Femur (tissue), 1 donor: ENCODE measurements around the gene IRF3.

Experiments used
- DNase-seq: peaks from one replicate; pipeline ENCODE4 v3.0.0-alpha.2; 2017

The IRF3 gene

DNA sequence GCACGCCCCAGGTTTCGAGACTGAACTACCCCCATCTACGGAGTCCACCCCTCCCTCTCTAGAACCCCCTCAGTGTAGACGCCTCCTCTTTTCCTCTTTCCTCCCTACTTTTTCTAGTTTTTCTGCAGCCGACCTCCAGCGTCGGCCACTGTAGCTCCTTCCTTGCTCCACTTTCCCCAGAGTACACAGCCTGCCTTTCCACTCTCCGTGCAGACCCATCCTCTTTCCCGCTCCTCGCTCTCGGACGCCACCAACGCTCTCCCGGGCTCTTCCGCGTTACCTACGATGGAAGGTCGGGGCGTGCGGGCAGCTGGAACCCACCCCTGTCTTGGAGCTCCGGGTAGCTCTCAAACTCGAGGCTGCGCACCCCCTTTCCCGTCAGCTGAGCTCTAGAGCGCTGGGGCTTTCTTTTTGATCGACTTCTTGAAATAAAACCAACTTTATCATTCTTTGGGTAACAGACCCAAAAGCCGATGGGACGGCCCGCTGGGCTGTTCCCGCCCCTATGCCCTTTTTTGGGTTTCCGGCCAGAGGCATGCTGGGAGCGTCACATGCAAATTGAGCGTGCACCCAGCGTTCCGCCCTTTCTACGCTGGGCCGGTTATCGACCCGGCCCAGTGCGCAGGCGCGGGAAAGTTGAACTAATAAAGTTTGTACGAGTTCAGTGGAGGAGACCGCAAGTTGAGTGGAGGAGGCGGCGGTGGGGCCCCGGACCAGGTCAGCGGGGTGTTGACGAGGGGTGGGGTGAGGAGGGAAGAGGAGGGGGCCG is at the start of gene IRF3, which contains the start of gene BCL2L12:
IRF3 (minus strand) TSS at position 507 of the 769 bp plus-strand sequence. CDS start 1,019 bp downstream, outside the sequence.
BCL2L12 (plus strand) TSS at position 583 of the 769 bp plus-strand sequence. CDS start 760 bp downstream, outside the sequence.
- peak; percentile 99 for DNase-seq

DNA sequence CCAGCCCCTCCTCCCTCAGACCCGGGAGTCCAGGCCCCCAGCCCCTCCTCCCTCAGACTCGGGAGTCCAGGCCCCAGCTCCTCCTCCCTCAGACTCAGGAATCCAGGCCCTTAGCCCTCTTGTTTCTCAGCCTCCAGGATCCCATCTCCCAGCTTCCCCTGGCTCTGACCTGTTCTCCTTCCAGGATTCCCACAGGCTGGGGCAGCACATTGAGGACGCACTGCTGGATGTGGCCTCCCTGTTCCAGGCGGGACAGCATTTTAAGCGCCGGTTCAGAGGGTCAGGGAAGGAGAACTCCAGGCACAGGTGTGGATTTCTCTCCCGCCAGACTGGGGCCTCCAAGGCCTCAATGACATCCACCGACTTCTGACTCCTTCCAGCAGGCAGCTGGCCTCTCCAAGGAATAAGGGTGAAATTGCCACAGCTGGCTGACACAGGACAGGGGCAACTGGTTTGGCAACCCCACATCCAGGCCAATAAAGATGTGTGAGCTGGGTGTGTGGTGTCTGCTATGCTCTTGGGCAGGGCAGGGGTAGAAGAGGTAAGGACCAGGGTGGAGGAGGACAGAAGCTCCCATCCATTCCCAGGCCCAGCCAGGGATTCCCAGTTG is 47.7 kb upstream of the IRF3 start:
- DNase-seq, result no peak

GRCh38 chr19:49712397-49712859 is 46.8 kb upstream of the IRF3 start:
- no peak for DNase-seq

DNA sequence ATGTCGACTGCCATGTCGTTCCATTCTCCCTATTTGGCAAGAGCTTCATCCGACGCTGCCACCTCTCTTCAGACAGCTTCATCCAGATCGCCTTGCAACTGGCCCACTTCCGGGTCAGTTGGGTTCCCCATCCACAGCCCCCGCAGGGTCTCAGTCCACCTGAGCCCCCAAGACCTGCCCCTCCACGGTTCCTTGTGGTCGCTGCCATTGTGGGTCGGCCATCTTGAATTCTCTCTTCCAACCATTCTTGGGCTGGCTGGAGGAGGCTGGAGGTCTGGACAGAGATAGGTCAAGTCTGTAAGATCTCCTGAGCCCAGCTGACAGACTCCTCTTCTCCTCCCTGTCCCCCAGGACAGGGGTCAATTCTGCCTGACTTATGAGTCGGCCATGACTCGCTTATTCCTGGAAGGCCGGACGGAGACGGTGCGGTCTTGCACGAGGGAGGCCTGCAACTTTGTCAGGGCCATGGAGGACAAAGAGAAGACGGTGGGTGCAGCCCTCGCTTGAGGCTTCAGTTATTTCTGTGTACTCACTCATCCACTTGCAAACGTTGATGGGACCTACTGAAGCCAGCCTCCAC is 44.8 kb upstream of the IRF3 start:
- DNase-seq, result no peak

GRCh38 chr19:49705919-49706318 is 40.3 kb upstream of the IRF3 start:
- no peak for DNase-seq

- no peak for DNase-seq
These were observed 39.4 kb upstream of the IRF3 start for GRCh38 chr19:49704888-49705642.

DNA sequence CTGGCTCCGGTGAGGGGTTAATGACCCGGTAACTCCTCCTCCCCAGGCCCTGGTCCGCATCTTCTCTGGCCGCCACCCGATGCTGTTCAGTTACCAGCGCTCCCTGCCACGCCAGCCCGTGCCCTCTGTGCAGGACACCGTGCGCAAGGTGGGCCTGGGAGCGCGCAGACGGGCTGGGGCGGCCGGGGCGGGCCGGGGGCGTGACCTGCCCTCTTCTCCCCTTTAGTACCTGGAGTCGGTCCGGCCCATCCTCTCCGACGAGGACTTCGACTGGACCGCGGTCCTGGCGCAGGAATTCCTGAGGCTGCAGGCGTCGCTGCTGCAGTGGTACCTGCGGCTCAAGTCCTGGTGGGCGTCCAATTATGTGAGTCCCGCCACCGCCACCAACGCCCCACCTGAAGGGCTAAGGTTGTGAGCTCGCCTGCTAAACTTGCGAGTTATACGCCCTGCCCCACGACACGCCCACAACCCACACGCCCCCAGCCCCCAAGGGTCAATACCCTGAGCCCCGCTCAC is 35.7 kb upstream of the IRF3 start:
- DNase-seq, result no peak

- no peak for DNase-seq
These were observed 34.9 kb upstream of the IRF3 start for GRCh38 chr19:49700563-49700962.

GRCh38 chr19:49699364-49699763 is 33.7 kb upstream of the IRF3 start:
- no peak for DNase-seq

- no peak for DNase-seq
These were observed 31.2 kb upstream of the IRF3 start for GRCh38 chr19:49696865-49697264.

GRCh38 chr19:49696115-49696514 is 30.5 kb upstream of the IRF3 start:
- no peak for DNase-seq

GRCh38 chr19:49692147-49692506 is 26.5 kb upstream of the IRF3 start:
- no peak for DNase-seq

DNA sequence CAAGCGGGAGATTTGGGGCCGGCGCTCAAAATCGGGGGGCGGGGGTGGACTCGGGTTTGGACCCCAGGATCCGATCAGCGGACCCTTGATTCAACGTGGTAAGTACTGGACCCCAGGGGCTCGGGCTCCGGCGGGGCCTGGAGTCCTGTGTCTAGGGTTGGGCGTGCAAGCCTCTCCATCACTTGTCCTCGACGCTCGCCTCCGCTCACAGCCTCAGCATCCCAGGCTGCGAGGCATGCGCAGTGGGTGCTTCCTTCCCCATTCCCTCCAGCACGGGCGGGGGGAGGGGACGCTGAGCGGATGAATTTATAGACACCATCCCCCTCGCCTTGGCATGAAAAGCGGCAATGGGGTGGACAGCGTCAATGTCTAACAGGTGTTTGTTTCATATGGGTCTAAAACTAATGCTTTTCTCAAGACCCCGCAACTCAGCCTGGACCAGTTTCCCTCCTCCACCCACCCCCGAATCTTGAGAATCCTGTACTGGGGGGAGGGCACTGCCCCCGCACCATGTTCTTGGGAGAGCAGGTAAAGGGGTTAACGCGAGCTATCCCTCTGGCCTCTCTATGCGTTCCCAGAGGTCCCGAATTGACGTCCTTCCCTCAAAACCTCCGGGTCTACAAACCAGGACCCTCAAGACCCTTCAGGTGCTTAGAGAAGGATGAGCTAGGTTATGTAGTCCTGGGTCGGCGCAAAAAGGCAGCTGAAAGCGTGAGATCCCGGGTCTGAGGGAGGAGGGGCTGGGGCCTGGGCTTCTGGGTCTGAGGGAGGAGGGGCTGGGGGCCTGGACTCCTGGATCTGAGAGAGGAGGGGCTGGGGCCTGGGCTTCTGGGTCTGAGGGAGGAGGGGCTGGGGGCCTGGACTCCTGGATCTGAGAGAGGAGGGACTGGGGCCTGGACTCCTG is 25.8 kb upstream of the IRF3 start:
- DNase-seq, result peak; percentile 81

DNA sequence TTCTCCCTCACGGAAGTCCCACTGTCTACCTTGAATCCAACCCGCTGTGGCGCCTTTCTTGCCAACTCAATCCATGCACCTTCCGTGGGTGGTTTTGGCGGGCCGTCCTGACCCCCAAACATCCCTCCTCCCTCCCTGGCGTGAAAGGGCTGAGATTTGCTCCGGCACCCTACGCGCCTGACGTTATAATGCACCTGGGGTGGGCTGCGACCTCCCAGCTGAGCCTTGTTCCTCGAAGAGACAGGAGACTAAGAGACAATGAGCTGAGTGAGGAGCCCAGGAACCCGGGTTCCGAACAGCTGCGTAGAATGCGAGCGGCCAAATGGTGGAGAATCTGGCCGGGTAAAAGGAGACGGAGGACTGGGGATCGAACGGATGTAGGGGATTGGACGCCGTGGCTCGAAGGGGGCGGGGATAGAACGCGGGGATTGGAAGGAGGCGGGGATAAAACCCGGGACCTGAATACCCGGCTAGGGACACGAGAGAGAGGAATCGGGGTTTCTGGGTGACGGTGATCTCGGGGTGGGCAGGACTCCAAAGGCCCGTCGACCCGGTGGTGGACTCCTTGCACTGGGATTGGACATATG is 25.1 kb upstream of the IRF3 start, which contains the start of gene CPT1C:
CPT1C (plus strand) TSS at position 461 of the 587 bp plus-strand sequence. CDS start 1,137 bp downstream, outside the sequence.
- DNase-seq, result peak; percentile 87

DNA sequence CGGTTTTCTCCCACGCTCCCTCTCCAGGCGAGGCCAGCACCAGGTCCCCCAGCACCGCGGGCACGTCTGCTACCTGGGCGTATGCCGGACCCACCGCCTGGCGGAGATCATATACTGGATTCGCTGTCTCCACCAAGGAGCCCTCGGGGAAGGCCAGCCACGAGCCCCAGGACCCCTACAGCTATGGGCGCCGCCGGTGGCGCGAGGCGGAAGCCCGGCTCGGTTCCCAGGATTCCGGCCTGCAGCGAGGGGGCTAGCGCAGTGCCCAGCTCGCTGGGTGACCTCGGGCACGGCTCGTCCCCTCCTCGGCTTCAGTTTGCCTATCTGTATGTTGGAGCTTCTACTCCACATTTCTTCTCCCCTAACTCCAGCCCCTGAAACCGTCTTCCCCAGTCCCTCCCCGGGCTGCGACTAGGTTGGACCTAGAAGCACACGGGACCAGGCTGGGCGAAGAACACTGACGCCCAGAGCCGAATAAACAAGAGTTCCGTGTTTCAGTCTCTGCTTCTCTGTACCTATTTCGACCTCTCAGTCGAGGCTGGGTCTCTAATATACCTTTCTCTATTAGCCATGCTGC is 24.5 kb upstream of the IRF3 start:
- no peak for DNase-seq

DNA sequence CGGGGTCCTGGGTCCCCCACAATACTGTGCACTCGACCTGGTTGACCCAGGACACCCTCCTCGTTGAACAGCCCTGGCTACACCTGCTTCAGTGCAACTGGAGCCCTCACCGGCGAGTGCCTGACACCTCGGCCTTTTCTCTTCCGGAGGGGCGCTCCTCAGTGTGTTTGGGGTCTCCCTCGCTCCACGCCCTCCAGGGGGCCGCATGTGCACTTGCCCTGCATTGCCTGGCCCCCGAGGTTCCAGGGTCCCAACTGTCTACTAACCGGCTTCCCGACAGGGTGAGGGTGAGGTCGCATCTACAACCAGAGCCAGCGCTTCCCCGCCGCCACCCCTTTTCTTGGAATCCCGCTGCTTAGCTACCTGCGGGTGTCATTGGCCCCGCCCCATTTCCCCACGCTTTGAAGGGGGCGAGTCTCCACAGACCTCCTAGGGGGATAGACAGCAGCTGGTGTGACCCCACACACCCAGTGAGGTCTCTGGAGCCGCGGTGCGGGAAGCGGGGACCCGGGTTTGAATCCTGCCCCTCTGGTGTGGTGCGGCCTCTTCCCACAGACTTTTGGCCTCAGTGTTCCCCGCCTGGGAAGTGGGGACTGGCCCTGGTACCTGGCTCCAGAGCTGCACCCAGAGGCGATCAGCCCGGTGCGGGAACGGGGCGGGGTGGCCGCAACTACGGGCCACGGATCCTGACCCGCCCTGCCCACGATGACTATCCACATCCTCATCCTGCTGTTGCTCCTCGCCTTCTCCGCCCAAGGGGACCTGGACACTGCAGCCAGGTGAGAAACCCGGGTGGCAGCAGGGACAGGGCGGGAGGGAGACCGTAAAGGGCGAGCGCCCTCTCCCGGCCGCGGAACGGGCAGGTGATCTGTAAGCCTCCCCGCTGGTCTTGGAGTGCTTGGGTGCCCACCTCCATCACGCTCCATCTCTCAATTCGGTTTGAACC is 23.7 kb upstream of the IRF3 start, which contains the start of gene ADM5:
ADM5 (plus strand) TSS at position 462 of the 946 bp plus-strand sequence; CDS start at position 706, 244 bp downstream.
- no peak for DNase-seq

DNA sequence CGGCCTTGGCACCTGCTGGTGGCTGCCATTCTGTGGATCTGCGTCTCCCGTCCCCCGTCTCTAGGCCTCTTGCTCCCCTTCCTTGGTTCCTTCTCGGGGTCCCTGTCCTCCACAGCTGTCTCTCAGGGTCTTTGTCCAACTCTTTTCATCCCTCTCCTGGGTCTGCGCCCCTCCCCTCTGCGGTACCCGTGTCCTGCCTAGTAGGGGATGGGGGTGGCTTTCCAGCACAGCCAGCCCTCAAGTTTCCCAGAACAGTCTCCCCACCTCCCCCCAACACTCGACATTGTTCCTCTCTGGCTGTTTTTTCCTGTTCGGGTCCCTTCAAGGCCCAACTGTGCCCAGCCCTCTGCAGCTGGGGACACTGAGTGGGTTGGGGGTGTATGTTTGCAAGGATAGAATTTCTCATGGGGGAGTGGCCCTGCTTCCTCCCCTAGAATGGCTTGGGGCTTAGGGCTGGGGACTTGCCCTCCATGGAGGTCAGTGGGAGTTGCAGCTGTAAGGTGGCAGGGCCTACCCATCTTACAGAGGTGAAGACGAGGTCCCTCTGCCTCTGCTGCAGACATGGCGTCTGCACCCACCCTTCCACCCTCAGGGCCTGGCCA is 23.0 kb upstream of the IRF3 start:
- DNase-seq, result no peak

GRCh38 chr19:49687566-49688316 is 22.1 kb upstream of the IRF3 start:
- DNase-seq, result no peak
